ENCODE data around the gene EME2. TPM values are rescaled to one million over a fixed set of nuclear protein-coding genes. Genes with fewer than 3 reads are reported as not detected.

Gene EME2
- total RNA-seq, 1 experiment from 2014 or later: 63.6 TPM

- no CpG with 5 or more reads among the region's 28 CpGs for WGBS (ENCODE audit: extremely low coverage, insufficient read length, low lambda C conversion rate)
Measured at GRCh38 chr16:1809281-1809801, 36.7 kb downstream of the EME2 start.

More at GRCh38 chr16:1809281-1809801, 36.7 kb downstream of the EME2 start:
- no peaks in the 10 kb centered on the region for H3K27me3 ChIP-seq (ENCODE audit: insufficient read depth, low read length)
- Mint-ChIP-seq H3K4me1 (peaks cover 0 to 3% of the 10 kb centered on the region in 2 experiments; a peak in 2 of 4 replicates), H3K9me3 (peaks cover 2 to 4% of the 10 kb centered on the region in 2 experiments; a peak in 2 of 5 replicates), H3K36me3 (ENCODE audit: insufficient read depth in 1 of 3, low read depth in 3 of 3) (peaks cover 15 to 37% (median 16%) of the 10 kb centered on the region in 3 experiments; a peak in 6 of 7 replicates), H3K27ac (no peak overlapping the region), H3K4me3 (no peak overlapping the region), H3K27me3 (ENCODE audit: low read depth) (no peaks in the 10 kb centered on the region)
- peak; percentile 30; the same call in 1 of the 3 replicates for TF ChIP-seq CTCF (conservative IDR thresholded peaks at IDR 0.05)
- no peak overlapping the region for H2AFZ ChIP-seq (ENCODE audit: low read length)
- H3K23me2 ChIP-seq (ENCODE audit: insufficient read length, low read depth, low read length, poor library complexity, severe bottlenecking): no peaks in the 10 kb centered on the region
- H3T11ph ChIP-seq (ENCODE audit: low read length): no peak overlapping the region
- no peak overlapping the region for H2BK120ac ChIP-seq (ENCODE audit: low read depth, low read length, poor library complexity, severe bottlenecking)
- H3K9ac ChIP-seq (ENCODE audit: extremely low read depth, insufficient read length, low read length): no peak overlapping the region
- no peak overlapping the region for H3K56ac ChIP-seq (ENCODE audit: insufficient read length, low read depth, low read length)
- no peaks in the 10 kb centered on the region for H3K79me2 ChIP-seq (ENCODE audit: insufficient read depth, low read length)
- no peak overlapping the region for H2BK5ac ChIP-seq (ENCODE audit: insufficient read length, low read length)
- H2BK12ac ChIP-seq (ENCODE audit: insufficient read length, low read depth, low read length): no peak overlapping the region
- no peak overlapping the region for H3K23ac ChIP-seq (ENCODE audit: insufficient read length, low read depth, low read length)
- H4K5ac ChIP-seq (ENCODE audit: insufficient read length, low read depth, low read length): no peak overlapping the region
- no peaks in the 10 kb centered on the region for H3K9me3 ChIP-seq (ENCODE audit: control insufficient read depth, low read depth, low read length)
- DNase-seq: peak; percentile 90
- no peak overlapping the region for H2BK20ac ChIP-seq (ENCODE audit: low read depth, low read length, poor library complexity, severe bottlenecking)
- H4K20me1 ChIP-seq (ENCODE audit: control insufficient read depth, insufficient read depth, insufficient read length): no peaks in the 10 kb centered on the region
- H2BK15ac ChIP-seq (ENCODE audit: low read depth, low read length): no peak overlapping the region
- no peaks in the 10 kb centered on the region for H3K79me1 ChIP-seq (ENCODE audit: insufficient read depth, low read depth, low read length, poor library complexity, severe bottlenecking)
- no peak overlapping the region for H4K91ac ChIP-seq (ENCODE audit: insufficient read length, low read depth, low read length)
- no peak overlapping the region for H3K4me2 ChIP-seq (ENCODE audit: insufficient read depth, insufficient read length, low read length)
- no peak overlapping the region for H3K4ac ChIP-seq (ENCODE audit: low read depth, low read length)
- no peak overlapping the region for H3K18ac ChIP-seq (ENCODE audit: insufficient read length, low read depth, low read length)
- no peak overlapping the region for H2AK5ac ChIP-seq (ENCODE audit: insufficient read length, low read length)
- no peak overlapping the region for H3K27ac ChIP-seq (ENCODE audit: insufficient read length, low read depth, low read length)
- H4K8ac ChIP-seq (replicated peaks; ENCODE audit: insufficient read length, low read depth, low read length): no peak overlapping the region
- no peak overlapping the region; the same call in 1 of the 2 replicates for H3K14ac ChIP-seq (ENCODE audit: insufficient read depth, low read length)
- H3K4me1 ChIP-seq (ENCODE audit: insufficient read depth, low read length): no peaks in the 10 kb centered on the region

All from H9 (cell line).